Activated CD4-positive, alpha-beta T cell treated with anti-CD3 and anti-CD28 coated beads, Interleukin-2, amount 50 U/mL, for 48 hours (primary cell): ENCODE results near the gene C3orf33.

ENCODE experiments used
- DNase-seq, 2 experiments: peaks; one replicate each; pipeline ENCODE4 v3.0.0-alpha.2; 2020

C3orf33 gene

DNA sequence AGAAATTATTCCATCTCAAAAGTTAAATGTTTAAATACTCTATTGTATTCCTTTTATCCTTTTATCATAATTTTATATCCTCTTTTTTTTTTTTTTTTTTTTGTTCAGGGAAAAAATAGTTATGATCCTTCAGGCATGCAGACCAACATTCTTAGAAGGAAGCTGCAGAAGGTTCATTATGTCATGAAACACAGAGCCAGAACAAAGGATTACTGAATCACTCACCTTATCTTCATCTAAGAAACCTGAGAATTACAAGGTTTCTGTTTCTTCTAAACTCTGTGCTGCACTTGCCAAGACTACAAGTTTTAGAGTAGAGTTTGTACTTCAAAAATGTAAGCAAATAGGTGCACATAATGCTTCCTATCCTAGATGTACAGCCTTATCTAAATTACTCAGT lies 64.5 kb downstream of the C3orf33 start:
- no peak for DNase-seq

DNA sequence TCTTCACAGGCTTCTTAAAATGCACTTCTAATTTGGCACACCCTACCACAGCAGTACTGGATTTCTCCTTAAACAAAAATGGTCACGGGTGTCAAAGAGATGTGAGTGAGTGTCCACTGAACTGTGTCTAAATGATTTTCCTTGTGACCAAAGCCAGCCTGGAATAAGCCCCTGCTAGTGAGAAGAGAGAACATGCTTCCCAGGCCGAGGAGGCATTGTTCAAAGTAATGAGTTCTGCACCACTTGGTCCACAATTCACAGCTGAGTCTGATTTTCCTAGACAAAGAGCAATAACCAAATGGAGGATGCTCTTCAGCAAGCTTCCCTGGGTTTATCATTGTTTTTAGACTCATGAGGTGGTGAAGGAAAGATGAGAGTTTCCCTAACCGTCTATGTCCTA lies 65.0 kb downstream of the C3orf33 start:
- DNase-seq = no peak

DNA sequence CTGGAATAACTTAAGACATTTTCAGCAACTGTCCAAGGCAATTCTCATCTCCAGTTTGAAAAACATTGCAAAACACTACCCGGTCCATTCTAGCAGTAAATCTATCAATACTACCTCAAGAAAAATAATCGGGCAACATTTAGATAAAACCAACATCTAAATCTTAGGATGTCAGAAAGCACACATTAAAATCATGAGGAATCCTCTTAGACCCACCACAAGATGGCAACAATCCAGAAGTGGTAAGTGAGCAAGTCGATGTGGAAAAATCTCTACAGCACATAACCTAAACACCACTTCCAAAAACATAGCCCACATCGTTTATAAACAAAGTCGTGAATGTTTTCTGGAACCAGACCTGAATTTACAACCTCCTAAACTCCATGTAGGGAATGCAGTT lies 66.9 kb downstream of the C3orf33 start:
- DNase-seq = no peak

DNA sequence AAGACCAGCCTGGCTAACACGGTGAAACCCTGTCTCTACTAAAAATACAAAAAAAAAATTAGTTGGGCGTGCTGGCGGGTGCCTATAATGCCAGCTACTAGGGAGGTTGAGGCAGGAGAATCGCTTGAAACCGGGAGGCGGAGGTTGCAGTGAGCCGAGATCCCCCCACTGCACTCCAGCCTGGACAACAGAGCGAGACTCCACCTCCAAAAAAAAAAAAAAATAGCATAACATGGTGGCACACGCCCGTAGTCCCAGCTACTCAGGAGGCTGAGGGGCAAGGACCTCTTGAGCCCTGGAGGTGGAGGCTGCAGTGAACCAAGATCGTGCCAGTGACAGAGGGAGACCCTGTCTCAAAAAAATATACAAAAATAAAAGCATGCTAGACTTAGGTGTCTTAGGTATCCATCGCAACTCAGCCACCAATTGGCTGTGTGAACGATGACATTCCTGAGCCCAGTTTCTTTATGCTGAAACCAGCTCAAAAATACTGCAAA lies 67.5 kb downstream of the C3orf33 start:
- no peak for DNase-seq

DNA sequence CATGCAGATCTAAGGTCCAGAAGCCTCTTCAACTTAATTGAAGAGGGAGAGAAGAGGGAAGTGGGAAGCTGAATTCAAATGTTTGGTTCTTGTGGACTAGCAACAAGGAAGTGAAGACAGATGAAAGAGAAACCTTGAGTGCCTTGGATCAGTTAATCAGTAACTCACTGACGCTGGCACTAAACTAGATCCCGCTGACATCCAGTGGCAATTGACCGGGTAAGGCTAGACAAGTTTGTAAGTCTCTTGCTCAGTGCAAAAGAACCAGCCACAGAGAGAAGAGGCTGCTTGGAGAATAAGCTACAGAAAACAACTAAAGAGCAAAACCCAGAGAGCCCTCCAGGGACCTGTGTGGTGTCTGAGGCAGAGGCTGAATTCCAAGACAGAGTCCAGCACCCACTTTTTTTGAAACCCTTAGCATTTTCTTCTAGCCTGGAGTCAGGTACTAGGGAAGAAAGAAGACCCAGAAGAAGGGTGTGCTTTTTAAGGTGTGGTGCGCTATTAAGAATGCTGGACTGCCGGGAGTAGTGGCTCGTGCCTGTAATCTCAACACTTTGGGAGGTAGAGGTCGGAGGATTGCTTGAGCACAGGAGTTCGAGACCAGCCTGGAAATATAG lies 68.1 kb downstream of the C3orf33 start:
- no peak for DNase-seq

DNA sequence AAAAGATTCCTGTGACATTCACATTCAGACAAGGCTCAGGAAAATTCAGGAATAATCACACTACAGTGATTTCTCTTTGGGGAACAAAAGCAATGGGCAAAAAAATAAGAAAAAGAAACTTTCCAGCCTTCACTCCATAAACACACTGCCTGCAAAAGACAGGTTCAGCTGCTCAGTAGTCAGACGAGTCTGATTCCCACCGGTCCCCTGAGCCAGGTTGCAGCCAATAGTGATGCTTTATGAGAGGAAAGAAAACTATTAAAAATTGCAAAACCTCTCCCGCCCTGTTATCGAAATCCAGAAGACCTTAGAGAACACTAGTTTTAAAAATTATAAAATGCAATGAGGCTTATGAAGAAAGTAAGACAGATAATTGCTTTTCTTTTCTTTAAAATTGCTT lies 69.7 kb downstream of the C3orf33 start:
- DNase-seq = no peak

DNA sequence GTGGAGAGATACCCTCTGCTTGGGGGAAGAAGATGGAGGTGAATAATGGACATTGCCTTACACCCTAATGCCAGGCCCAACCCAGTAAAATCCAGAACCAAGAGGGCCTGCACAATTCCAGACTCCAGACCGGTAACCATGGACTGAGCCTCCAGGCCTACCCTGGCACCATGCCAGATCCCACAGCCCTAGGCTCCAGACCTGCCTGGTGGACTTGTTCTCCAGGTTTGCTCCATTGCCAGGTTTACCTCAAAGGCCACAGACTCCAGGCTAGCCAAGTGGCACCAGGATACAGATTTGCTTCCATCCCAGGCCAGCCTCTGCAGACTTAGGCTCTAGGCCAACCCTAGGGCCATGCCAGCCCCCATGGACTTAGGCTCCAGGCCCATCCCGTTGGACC lies 75.2 kb downstream of the C3orf33 start:
- DNase-seq = no peak

DNA sequence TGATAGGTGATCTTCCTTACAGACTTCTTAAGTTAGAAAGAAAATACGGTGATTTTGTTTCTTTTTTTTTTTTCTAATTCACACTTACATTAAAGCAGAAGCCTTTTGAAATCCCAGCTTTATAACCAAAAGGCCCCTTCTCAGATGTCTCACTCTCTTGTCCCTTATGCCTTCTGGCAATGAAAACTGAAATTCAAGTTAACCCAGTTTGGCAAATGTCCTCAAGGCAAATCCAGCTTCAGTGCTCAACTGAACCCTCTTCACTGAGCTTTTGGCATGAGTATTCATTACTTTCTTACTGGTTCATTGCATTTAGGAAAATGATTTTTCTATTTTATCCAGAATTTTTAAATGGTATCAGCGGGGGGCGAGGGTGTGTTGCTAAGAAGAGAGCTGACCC lies 78.2 kb downstream of the C3orf33 start:
- DNase-seq = no peak

DNA sequence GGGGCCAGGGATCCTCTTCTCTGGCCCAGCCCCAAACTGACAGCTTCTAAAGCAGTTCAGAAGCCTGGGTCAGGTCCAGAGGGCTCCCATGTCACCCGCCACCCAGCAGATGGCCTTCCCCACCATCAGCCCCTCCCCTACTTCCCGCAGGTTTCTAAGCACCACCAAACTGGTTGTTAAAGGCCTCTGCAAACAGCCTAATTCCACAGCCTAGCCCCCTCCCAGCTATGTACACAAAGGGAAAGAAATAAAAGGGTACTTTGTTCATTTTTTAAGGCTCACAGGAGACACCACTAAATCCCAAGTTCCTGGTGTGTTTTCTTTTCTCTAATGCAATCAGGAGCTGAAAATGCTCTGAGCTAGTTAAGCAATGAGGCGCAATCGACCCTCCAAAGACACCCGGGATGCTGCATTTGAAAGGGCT lies 91.8 kb downstream of the C3orf33 start:
- DNase-seq = no peak
